ENCODE data around the gene DOK6.

DNA sequence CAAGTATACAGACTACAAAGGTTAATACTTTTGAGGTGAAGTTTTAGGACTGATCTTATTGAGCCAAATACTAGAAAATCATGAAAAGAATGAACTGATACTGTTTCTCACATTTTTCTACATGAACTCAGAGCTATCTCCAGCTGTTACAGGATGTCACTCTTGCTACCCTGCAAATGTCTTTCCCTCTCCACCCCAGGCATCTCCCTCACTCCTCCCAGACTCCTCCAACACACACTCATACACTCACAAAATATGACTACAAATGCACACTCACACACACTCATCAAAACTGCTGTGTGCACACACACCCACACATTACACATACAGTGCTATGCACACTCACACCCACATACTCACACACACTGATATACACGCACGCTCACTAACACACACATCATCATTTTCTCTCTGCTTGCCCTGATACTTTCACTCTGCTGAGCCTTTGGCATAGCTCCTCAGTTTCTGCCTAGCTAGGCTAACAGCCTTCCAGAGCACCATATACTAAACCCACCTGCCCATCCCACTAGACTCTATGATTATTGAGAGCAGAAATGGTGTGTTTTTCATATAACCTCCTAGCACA is 273.7 kb downstream of the DOK6 start:
- TF ChIP-seq, protein P1, sequence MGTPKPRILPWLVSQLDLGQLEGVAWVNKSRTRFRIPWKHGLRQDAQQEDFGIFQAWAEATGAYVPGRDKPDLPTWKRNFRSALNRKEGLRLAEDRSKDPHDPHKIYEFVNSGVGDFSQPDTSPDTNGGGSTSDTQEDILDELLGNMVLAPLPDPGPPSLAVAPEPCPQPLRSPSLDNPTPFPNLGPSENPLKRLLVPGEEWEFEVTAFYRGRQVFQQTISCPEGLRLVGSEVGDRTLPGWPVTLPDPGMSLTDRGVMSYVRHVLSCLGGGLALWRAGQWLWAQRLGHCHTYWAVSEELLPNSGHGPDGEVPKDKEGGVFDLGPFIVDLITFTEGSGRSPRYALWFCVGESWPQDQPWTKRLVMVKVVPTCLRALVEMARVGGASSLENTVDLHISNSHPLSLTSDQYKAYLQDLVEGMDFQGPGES (IDR thresholded peaks at IDR 0.05): no peak
- TF ChIP-seq BACH1 (IDR thresholded peaks at IDR 0.05; ENCODE audit: borderline replicate concordance) (no peak), NFIC (IDR thresholded peaks at IDR 0.05; ENCODE audit: low read depth, low read length) (no peak), POU2F2 (IDR thresholded peaks at IDR 0.05; ENCODE audit: borderline replicate concordance, low read depth, low read length) (no peak), POLR2A (IDR thresholded peaks at IDR 0.05; ENCODE audit: low read depth, low read length) (no peak)
- TF ChIP-seq, protein P2, sequence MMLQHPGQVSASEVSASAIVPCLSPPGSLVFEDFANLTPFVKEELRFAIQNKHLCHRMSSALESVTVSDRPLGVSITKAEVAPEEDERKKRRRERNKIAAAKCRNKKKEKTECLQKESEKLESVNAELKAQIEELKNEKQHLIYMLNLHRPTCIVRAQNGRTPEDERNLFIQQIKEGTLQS (IDR thresholded peaks at IDR 0.05; ENCODE audit: borderline replicate concordance, extremely low read depth, low read depth, low read length): no peak
